ENCODE measurements around the gene SEPTIN5.
"Not testable (repeated sequence)": the region's sequence is repeated elsewhere in the genome, so short reads cannot be mapped to it uniquely, and the experiment has no call there.

Gene SEPTIN5

GRCh38 chr22:19675428-19675827 lies 38.9 kb upstream of the SEPTIN5 start:
- TF ChIP-seq CTCF (IDR thresholded peaks at IDR 0.05; ENCODE audit: low read depth, low read length) = no peak

GRCh38 chr22:19676437-19676836 lies 37.9 kb upstream of the SEPTIN5 start:
- DNase-seq (ENCODE audit: extremely low read depth, low read depth) = not testable (repeated sequence)

More at GRCh38 chr22:19675428-19675827, 38.9 kb upstream of the SEPTIN5 start:
- DNase-seq (ENCODE audit: extremely low read depth, low read depth) = no peak

DNA sequence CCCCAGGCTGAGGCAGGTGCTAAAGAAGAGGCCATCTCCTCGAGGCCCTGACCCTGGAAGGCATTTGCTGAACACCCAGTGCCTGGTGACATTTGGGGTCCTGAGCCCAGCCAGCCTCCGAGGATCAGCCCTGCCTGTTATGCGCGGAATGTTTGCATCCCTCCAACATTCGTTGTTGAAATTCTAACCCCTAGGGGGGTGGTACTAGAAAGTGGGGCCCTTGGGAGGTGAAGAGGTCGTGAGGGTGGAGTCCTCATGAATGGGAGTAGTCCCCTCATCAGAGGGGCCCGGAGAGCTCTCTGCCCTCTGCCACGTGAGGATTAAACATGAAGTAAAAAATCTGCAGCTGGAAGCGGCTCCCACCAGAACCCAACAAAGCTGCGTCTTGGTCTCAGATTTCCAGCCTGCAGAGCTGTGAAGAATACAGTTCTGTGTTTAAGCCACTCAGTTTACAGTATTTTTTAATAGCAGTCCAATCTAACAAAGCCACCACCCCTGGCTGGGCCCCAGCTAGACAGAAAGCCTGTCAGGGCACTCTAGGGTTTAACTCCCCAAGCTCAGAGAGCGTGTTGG lies 35.3 kb upstream of the SEPTIN5 start:
- no peak for TF ChIP-seq CTCF (IDR thresholded peaks at IDR 0.05; ENCODE audit: low read depth, low read length)

GRCh38 chr22:19679522-19680101 lies 34.7 kb upstream of the SEPTIN5 start:
- DNase-seq (ENCODE audit: extremely low read depth, low read depth) = no peak

More for the DNA sequence above, 35.3 kb upstream of the SEPTIN5 start:
- DNase-seq (ENCODE audit: extremely low read depth, low read depth) = no peak

GRCh38 chr22:19680287-19680881 lies 33.9 kb upstream of the SEPTIN5 start:
- no peak for TF ChIP-seq CTCF (IDR thresholded peaks at IDR 0.05; ENCODE audit: low read depth, low read length)
- DNase-seq (ENCODE audit: extremely low read depth, low read depth) = no peak

More at GRCh38 chr22:19679522-19680101, 34.7 kb upstream of the SEPTIN5 start:
- TF ChIP-seq CTCF (IDR thresholded peaks at IDR 0.05; ENCODE audit: low read depth, low read length) = peak; percentile 78

DNA sequence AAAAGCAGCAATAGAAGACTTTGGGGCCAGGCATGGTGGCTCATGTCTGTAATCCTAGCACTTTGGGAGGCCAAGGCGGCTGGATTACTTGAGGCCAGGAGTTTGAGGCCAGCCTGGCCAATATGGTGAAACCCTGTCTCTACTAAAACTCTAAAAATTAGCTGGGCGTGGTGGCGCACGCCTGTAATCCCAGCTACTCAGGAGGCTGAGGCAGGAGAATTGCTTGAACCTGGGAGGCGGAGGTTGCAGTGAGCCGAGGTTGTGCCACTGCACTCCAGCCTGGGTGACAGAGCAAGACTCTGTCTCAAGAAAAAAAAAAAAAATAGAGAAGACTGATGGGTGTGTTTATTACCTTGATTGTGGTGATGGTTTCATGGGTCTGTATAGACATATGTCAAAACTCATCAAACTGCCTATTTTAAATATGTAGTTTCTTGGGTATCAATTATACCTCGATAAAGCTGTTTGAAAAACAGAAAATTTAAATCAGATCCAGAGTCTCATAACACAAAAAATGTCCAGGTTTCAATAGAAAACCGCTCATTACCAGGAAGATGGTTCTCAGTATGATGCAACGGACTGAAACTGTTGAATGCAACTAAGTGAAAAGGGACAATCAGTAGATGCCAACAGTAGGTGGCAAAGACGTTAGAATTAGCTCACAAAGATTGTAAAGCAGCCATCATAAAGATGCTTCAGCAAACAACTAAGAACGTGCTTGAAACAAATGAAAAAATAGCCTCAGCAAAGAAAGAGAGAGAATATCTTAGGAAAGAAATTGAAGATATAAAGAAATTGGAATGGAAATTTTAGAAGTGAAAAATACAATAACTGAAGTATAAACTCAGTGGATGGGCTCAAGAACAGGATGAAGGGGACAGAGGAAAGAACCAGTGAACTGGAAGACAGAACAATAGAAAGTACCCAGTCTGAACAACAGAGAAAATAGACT lies 33.1 kb upstream of the SEPTIN5 start:
- DNase-seq (ENCODE audit: extremely low read depth, low read depth) = no peak
- no peak for TF ChIP-seq CTCF (IDR thresholded peaks at IDR 0.05; ENCODE audit: low read depth, low read length)

DNA sequence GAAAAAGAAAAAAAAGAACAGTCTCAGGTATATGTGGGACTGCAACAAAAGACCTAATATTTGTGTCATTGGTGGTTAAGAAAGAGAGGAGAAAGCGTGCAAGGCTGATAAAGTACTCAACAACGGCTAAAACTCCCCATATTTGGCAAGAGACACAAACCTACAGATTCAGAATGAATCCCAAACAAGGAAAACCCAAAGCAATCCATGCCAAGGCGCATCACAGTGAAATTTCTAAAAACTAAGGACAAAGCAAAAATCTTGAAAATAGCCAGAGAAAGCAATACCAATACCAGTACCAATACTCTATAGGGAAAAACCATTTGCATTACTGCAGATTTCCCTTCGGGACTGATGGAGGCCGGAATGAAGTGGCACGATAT lies 32.4 kb upstream of the SEPTIN5 start:
- no peak for DNase-seq (ENCODE audit: extremely low read depth, low read depth)
- TF ChIP-seq CTCF (IDR thresholded peaks at IDR 0.05; ENCODE audit: low read depth, low read length) = no peak
